PC-9 (cell line): Measurements from ENCODE around the gene CD28. TPM values are rescaled to one million over a fixed set of nuclear protein-coding genes. Genes with fewer than 3 reads are reported as not detected.

ENCODE experiments used
- BruUV-seq: library from RNA; stranded (reverse); fragments of 400-500 nt; replicated peaks from 2 replicates; lab custom pipeline; 2021; lab: Mats Ljungman, UMichigan
- CTCF ChIA-PET: fragments of 300-600 bp; sonication (Branson Sonifier 250); formaldehyde crosslinking; loops from one replicate; lab custom pipeline; 2022; ENCODE audit warnings: antibody characterized with exemption; lab: Charles Lee
- POLR2A ChIA-PET: fragments of 300-600 bp; sonication (Branson Sonifier 250); formaldehyde crosslinking; loops from one replicate; lab custom pipeline; 2022; ENCODE audit warnings: antibody characterized with exemption; ENCODE audit not compliant: unreplicated experiment; lab: Charles Lee
- DNase-seq, 2 experiments: peaks; one replicate each; pipeline versions ENCODE4 v3.0.0 to v3.0.0-alpha.2; 2015 to 2022; ENCODE audit warnings: mixed read lengths in 1 of 2
- H2AFZ ChIP-seq: fragments of 200-600 bp; sonication (generic); 2 replicates; pipeline ENCODE4 v1.8.1; 2017; ENCODE audit warnings: antibody characterized with exemption
- H3F3A ChIP-seq: fragments of 200-600 bp; sonication (generic); 2 replicates; pipeline ENCODE4 v1.8.1; 2017; ENCODE audit warnings: antibody characterized with exemption, mild to moderate bottlenecking, low read depth; ENCODE audit not compliant: insufficient read depth
- H3K27ac ChIP-seq: fragments of 200-600 bp; sonication (generic); 2 replicates; pipeline ENCODE4 v1.6.1; 2016; ENCODE audit warnings: mixed run types
- H3K27me3 ChIP-seq: fragments of 200-600 bp; sonication (generic); 2 replicates; pipeline ENCODE4 v1.6.1; 2016; ENCODE audit warnings: low read depth, mixed run types; ENCODE audit not compliant: insufficient read depth
- H3K36me3 ChIP-seq: fragments of 200-600 bp; sonication (generic); 2 replicates; pipeline ENCODE4 v1.6.1; 2016; ENCODE audit warnings: low read depth, mixed run types
- H3K4me1 ChIP-seq: fragments of 200-600 bp; sonication (generic); replicated peaks from 2 replicates; pipeline ENCODE4 v1.6.1; 2016; ENCODE audit warnings: mixed run types; ENCODE audit not compliant: insufficient read depth
- H3K4me2 ChIP-seq: fragments of 200-600 bp; sonication (generic); 2 replicates; pipeline ENCODE4 v1.6.1; 2017; ENCODE audit warnings: mixed run types
- H3K4me3 ChIP-seq: fragments of 200-600 bp; sonication (generic); 2 replicates; pipeline ENCODE4 v1.6.1; 2016; ENCODE audit warnings: mixed run types
- H3K79me2 ChIP-seq: fragments of 200-600 bp; sonication (generic); 2 replicates; pipeline ENCODE4 v1.6.1; 2017; ENCODE audit warnings: low read depth, mixed run types
- H3K9me2 ChIP-seq: fragments of 200-600 bp; sonication (generic); 2 replicates; pipeline ENCODE4 v1.8.1; 2017; ENCODE audit warnings: mild to moderate bottlenecking; ENCODE audit not compliant: insufficient read depth
- H3K9me3 ChIP-seq: fragments of 200-600 bp; sonication (generic); 2 replicates; pipeline ENCODE4 v1.8.1; 2016; ENCODE audit warnings: low read depth; ENCODE audit not compliant: insufficient read depth
- H4K20me1 ChIP-seq: fragments of 200-600 bp; sonication (generic); 2 replicates; pipeline ENCODE4 v1.8.1; 2017; ENCODE audit not compliant: insufficient read depth
- EZH2 ChIP-seq: fragments of 200-600 bp; sonication (generic); IDR thresholded peaks from 2 replicates; pipeline ENCODE4 v1.8.0; 2017; ENCODE audit warnings: antibody characterized with exemption, low read depth
- intact Hi-C: fragments of 100-400 bp; cut with micrococcal nuclease; formaldehyde crosslinking; loops from one replicate; pipeline ENCODE4 v1.10.0; 2022; ENCODE audit not compliant: unreplicated experiment
- total RNA-seq: library from RNA; stranded (reverse); gene quantifications from 2 replicates; pipeline ENCODE4 v1.2.3, GENCODE V29; 2021
- TF ChIP-seq, protein P1 (sequence below): fragments of 200-600 bp; sonication (generic); conservative IDR thresholded peaks from 2 replicates; pipeline ENCODE4 v1.6.1; 2017; ENCODE audit warnings: mixed run types, antibody characterized with exemption, mild to moderate bottlenecking, moderate library complexity

CD28 gene
- total RNA-seq, 1 experiment from 2014 or later = not detected

DNA sequence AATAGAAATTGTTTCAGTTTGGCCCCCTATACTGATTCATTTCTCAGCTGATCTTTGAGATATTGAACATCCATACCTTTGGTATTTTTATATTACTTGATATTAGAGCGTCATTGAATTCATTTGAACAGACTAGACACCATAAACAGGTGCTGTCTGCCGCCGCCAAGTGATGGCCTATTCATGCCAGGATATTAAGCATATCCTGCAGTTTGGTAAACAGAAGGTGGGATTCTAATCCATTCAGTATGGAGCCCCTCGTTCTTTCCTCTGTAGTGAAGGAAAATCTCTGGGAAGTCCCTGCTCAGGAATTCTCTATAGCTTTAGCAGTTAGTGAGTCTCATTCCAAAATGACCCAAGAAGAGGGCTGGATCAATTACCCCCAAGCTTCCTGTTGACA, 23.0 kb upstream of the CD28 start:
- no TSS peak for BruUV-seq
- H3K4me3 ChIP-seq = no peak overlapping the region
- H3K27me3 ChIP-seq = no peaks in the 10 kb centered on the region
- peaks cover 11% of the 10 kb centered on the region; the same call in 1 of the 2 replicates for H3F3A ChIP-seq
- ChIA-PET CTCF (no interaction called here), POLR2A (interaction anchor here (0.5 to 0.7 kb wide), 2 partner anchors 66 to 69 kb away, joined by 4 to 8 read pairs; no protein-coding TSS in a partner anchor)
- H2AFZ ChIP-seq = no peak overlapping the region
- no peaks in the 10 kb centered on the region for H3K9me3 ChIP-seq
- H3K9me2 ChIP-seq = no peaks in the 10 kb centered on the region
- no peak for DNase-seq
- intact Hi-C loops = no loop called here
- peaks cover 25% of the 10 kb centered on the region for H3K4me1 ChIP-seq
- H3K79me2 ChIP-seq = no peaks in the 10 kb centered on the region
- H3K36me3 ChIP-seq = no peaks in the 10 kb centered on the region
- TF ChIP-seq, protein P1, sequence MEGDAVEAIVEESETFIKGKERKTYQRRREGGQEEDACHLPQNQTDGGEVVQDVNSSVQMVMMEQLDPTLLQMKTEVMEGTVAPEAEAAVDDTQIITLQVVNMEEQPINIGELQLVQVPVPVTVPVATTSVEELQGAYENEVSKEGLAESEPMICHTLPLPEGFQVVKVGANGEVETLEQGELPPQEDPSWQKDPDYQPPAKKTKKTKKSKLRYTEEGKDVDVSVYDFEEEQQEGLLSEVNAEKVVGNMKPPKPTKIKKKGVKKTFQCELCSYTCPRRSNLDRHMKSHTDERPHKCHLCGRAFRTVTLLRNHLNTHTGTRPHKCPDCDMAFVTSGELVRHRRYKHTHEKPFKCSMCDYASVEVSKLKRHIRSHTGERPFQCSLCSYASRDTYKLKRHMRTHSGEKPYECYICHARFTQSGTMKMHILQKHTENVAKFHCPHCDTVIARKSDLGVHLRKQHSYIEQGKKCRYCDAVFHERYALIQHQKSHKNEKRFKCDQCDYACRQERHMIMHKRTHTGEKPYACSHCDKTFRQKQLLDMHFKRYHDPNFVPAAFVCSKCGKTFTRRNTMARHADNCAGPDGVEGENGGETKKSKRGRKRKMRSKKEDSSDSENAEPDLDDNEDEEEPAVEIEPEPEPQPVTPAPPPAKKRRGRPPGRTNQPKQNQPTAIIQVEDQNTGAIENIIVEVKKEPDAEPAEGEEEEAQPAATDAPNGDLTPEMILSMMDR = no peak
- TF ChIP-seq EZH2 = no peak
- H3K27ac ChIP-seq = peak overlapping the region; percentile 87
- no peaks in the 10 kb centered on the region for H4K20me1 ChIP-seq
- peak overlapping the region; percentile 40; the same call in 1 of the 2 replicates for H3K4me2 ChIP-seq

DNA sequence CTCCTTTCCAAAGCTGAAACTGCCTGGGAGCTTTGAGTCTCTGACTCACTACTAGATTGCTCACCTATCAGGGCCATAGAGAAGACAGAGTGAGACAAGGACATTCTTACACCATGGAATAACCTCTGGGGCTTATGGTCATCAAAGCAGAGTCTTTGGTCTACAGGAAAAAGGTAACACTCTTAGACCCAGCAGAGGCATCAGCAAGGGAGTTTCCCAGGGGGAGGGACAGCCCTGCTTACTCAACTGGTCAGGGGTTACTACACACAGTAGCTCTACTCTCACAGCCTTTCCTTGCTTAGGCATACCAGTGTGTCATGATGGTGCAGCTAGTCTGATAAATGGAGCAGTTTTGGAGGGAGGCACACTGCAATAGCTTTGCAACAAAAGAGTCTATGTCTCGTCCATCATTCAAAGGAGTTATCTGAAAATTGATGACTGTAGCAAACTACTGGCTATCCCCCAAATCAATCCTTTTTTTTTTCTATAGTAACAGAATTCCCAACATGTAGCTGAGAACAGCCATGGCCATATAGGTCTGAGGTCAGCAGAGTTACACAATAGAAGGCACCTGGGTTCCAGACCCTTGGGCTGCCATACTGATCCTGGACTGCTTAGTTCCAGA, 22.4 kb upstream of the CD28 start:
- Histone ChIP-seq H4K20me1 (no peaks in the 10 kb centered on the region), H3K9me3 (no peaks in the 10 kb centered on the region), H3K79me2 (no peaks in the 10 kb centered on the region), H3F3A (peaks cover 11% of the 10 kb centered on the region; the same call in 1 of the 2 replicates), H3K27ac (peak overlapping the region; percentile 87), H3K9me2 (no peaks in the 10 kb centered on the region), H3K4me2 (peak overlapping the region; percentile 40), H3K4me3 (no peak overlapping the region), H3K36me3 (no peaks in the 10 kb centered on the region), H3K4me1 (peaks cover 25% of the 10 kb centered on the region), H2AFZ (no peak overlapping the region), H3K27me3 (no peaks in the 10 kb centered on the region)
- no TSS peak for BruUV-seq
- TF ChIP-seq, protein P1 = no peak
- TF ChIP-seq EZH2 = no peak
- ChIA-PET CTCF (no interaction called here), POLR2A (interaction anchor here (0.5 to 0.7 kb wide), 2 partner anchors 66 to 70 kb away, joined by 4 to 8 read pairs; no protein-coding TSS in a partner anchor)
- intact Hi-C loops = loop anchor here (2.0 kb wide), 1 partner anchor 75 kb away; no protein-coding TSS in a partner anchor
- peak; percentile 35 to 79 for DNase-seq

DNA sequence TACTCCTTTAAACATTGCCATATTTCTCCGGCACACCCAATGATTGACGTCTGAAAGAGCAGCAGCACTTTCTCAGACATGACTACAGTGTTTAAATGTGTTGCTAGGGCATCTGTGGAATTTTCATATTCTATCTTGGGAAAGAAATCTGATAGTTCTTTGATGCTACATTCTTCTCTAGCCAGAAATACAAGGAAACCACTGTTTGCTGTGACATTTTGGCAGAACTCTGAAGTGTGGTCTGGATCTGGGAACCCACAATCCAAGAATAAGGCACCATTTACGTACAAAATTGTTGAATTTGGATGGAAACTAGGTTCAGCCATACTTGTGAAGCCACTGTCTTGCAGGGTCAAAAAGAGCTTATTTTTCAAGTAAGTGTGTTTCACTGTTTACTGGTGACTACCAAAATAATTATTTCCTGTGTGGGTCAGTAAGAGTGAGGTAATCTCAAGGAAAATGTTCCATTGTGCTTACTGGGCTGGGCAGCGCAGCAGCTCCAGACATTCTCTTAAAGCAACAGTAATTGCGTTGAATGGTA, 21.3 kb upstream of the CD28 start:
- no peak for DNase-seq
- intact Hi-C loops = loop anchor here (2.0 to 5.0 kb wide), 2 partner anchors 74 to 127 kb away; no protein-coding TSS in a partner anchor
- H3F3A ChIP-seq = peaks cover 11% of the 10 kb centered on the region; the same call in 1 of the 2 replicates
- peak overlapping the region; percentile 87; the same call in 1 of the 2 replicates for H3K27ac ChIP-seq
- no peaks in the 10 kb centered on the region for H3K9me3 ChIP-seq
- TF ChIP-seq EZH2 = no peak
- TF ChIP-seq, protein P1 = no peak
- H4K20me1 ChIP-seq = no peaks in the 10 kb centered on the region
- H3K4me3 ChIP-seq = no peak overlapping the region
- H2AFZ ChIP-seq = no peak overlapping the region
- H3K4me1 ChIP-seq = peaks cover 25% of the 10 kb centered on the region
- H3K27me3 ChIP-seq = no peaks in the 10 kb centered on the region
- H3K9me2 ChIP-seq = no peaks in the 10 kb centered on the region
- no peaks in the 10 kb centered on the region for H3K79me2 ChIP-seq
- BruUV-seq = no TSS peak
- 0 out of 2 replicates have a peak overlapping the region, but pooled peaks have one; percentile 40 for H3K4me2 ChIP-seq
- no peaks in the 10 kb centered on the region for H3K36me3 ChIP-seq
- ChIA-PET POLR2A (no interaction called here), CTCF (no interaction called here)
